ENCODE data around the gene TMCO6. TPM values are rescaled to one million over a fixed set of nuclear protein-coding genes. Genes with fewer than 3 reads are reported as not detected.
A peak's percentile ranks its signal among the peaks of the same experiment; 100 is the strongest.
"Not testable (repeated sequence)": the region's sequence is repeated elsewhere in the genome, so short reads cannot be mapped to it uniquely, and the experiment has no call there.

The TMCO6 gene
- polyA plus RNA-seq, 4 donors, result 10.2 to 23.4 (median 15.0) TPM

DNA sequence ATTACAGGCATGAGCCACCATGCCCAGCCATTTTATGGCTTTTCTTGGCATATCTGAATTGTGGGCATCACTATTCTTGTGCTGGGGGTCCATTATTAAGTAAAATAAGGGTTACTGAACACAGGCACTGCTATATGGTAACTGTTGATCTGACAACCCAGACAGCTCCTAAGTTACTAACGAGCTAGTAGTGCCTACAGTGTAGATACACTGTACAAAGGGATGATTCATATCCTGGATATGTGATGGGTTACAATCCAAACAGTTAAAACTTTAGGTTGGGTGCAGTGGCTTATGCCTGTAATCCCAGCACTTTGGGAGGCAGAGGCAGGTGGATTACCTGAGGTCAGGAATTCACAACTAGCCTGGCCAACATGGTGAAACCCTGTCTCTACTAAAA, 10.5 kb upstream of the TMCO6 start:
- no peak for DNase-seq (ENCODE audit: low read depth in 4 of 4, low spot score in 3 of 4)

DNA sequence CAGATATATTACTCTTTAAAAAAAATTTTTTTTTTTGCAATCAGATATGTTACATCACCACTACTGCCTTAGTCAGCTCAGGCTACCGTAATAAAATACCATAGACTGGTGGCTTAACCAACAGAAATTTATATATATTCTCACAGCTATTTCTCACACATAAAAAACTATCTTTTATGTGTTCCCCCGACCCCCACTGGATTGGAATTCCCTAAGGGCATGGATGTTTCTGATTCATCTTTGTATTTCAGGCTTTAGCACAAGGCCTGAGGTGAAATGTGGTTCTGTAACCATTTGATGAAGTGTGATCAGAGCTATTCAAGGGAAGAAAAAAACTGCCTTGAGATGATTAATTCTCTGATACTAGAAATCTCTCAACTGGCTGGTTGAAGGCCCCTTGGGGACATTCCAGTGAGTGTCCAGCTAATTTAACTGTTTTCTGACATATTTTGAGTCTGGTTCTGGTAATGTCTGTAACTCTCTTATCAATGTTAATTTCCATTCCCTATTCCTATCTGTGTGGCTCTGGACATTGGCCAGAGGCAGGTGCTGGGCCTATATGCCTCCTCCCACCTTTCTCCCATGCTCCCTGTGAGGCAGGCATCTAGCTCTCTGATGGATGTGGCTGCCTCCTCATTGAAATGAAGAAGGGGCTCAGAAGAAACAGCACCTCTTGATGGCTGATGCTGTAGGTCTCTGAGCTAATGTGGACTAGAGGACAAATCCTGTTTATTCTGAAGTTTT, 8.8 kb upstream of the TMCO6 start:
- DNase-seq (ENCODE audit: low read depth in 4 of 4, low spot score in 3 of 4), result no peak

DNA sequence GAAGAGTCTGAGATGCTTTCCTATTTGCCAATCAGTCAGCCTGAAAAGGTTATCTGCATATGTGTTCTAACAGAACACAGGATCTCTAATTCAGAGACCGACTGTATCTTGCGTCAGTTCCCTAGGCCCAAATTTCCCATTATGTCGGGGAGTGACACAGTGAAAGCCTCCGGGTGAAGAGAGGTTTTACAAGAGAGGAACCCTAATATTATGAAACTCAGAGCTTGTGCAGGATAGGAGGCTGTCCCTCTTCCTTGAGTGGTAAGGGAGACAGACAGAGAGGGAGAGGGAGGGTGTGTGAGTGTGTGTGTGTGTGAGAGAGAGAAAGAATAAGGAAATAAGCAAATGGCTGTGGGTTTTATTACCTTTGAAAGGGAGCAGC, 8.2 kb upstream of the TMCO6 start:
- no peak for DNase-seq (ENCODE audit: low read depth in 4 of 4, low spot score in 3 of 4)

DNA sequence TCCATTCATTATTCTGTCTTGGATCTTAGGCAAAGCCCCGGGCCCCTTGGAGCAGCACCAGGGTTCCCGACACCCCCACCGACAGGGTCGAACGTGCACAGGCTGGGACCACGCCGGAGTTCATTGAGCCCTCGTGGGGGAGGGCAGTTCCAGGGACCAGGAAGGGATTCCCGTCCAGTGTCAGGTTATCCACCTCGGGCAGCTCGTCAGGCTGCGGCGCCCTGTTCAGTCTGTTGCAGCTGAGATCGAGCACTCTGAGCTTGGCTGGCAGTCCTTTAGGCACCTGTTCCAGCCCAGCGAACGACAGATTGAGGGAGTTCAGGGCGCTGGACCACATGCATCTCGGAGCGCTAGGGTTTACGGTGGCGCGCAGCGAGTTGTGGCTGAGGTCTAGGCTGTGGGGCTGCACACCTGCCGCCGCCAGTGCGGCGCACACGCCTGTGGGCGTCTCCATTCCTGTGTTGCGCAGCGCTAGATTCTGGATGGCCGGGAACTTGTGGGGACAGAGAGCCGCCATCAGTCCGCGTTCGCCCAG, 7.4 kb upstream of the TMCO6 start:
- DNase-seq (ENCODE audit: low read depth in 4 of 4, low spot score in 3 of 4), result no peak

DNA sequence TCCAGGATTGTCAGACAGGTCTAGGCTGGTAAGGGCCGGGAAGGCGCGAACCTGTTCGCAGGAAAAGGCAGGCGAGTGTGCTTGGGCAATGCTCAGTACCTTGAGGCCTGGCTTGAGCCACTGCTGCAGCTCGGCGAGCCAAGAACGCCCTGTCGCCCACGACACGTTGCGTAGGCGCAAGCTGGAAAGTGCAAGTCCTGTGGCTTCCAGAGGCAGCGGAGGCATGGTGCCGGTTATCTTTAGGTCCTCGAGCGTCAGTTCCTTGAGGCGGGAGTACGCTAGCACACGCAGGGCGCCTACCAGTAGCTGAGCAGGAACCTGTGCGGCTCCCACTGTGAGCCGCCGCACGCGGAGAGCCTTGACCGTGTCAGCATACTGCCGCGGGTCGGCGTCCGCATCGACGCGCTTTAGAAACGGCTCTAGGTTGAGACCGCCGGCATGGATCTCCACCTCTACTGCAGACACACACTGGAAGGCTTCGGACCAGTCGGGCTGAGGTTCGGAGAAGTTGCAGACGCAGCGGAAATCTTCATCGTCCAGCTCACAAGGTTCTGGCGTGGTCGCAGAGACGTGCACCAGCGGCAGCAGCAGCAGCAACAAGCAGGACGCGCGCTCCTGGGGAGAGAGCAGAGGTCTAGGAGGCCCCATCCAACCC, 6.8 kb upstream of the TMCO6 start:
- DNase-seq (ENCODE audit: low read depth in 4 of 4, low spot score in 3 of 4), result peak in 1 of 4 donors; percentile 12

DNA sequence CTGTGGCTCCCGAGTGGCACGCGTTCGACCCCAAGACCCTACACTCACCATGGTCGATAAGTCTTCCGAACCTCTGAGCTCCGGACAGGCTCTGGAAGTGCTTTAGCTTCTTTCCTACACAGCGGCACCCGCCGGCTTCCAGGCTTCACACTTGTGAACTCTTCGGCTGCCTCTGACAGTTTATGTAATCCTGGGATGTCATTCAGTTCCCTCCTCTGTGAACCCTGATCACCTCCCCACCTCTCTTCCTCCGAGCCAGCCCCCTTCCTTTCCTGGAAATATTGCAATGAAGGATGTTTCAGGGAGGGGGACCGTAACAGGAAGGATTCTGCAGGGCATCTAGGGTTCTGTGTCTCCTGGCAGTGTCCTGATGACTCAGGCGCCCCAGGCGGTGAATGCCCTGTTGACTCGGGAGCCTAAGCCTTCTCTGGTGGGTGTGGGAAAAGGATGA, 6.2 kb upstream of the TMCO6 start, which contains the start of gene CD14:
Gene CD14, minus strand, starts transcription at position 155 of the 451 bp plus-strand sequence. Its CDS starts 104 bp downstream, at position 51.
- DNase-seq (ENCODE audit: low read depth in 4 of 4, low spot score in 3 of 4), result no peak

DNA sequence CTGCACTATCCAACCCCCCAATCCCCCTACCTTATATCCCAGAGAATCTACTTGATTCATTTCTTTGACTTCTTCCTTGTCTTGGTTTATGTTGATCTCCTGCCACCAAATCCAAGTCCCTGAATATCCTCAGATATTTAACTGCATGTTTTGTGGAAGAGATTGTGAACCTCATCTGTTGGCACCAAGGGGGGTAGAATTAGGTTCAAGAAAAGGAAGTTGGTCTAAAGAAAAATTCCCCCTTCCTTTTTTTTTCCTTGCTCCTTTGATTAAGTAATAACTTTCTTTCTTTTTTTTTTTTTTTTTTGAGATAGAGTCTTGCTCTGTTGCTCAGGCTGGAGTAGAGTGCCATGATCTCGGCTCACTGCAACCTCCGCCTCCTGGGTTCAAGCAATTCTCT, 5.8 kb upstream of the TMCO6 start:
- no peak for DNase-seq (ENCODE audit: low read depth in 4 of 4, low spot score in 3 of 4)

DNA sequence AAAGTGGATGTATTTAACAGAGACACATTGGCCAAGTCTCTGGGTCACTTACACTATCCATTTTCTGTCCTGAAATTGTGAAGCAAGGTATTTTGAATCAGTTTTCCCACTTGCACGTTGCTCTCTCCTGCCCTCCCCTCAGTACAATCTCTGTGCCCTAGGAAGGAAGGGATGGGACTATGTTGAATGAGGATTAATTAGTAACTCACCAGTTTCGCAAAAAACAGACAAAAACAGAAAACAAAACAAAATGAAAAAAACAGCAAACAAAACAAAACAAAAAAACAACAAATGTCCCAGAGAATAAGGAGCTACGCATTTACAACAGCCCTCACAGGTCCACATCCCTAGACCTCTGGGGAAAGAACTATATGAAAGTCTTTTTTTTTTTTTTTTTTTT, 5.1 kb upstream of the TMCO6 start:
- DNase-seq (ENCODE audit: low read depth in 4 of 4, low spot score in 3 of 4), result no peak

DNA sequence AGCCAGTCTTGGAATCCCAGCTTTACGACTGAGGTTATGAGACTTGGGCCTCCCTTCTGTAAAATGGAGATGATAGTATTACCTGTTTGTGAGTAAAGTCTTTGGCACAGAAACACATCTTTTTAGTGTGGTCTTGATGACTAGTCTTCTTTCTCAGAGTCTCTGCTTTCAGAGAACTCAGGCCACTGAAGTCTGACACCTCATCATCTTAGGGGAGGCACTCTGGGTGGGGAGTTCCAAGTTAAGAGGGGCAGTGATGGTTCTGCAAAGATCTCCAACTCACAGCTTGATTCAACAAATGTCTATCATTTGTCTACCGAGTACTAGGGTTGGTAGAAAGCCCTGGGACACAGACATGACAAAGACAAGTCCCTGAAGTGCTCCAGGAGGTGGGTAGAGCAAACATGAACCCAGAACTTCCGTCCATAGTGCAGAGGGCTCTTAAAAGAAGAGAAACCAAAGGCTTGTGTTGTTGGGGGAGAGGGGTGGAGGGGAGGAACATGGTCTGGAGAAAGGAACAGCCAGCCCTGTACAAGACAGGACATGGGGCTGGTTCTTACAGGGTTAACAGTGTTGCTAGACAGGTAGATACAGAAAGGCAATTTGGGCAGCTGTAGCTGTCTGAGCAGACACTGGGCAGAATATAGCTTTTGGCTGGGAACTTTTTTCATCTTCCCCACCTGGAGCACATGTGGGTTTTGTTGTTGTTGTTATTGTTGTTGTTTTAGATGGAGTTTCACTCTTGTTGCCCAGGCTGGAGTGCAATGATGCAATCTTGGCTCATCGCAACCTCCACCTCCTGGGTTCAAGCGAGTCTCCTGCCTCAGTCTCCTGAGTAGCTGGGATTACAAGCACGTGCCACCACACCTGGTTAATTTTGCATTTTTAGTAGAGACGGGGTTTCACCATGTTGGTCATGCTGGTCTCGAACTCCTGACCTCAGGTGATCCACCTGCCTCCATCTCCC, 3.7 kb upstream of the TMCO6 start:
- no peak for DNase-seq (ENCODE audit: low read depth in 4 of 4, low spot score in 3 of 4)

DNA sequence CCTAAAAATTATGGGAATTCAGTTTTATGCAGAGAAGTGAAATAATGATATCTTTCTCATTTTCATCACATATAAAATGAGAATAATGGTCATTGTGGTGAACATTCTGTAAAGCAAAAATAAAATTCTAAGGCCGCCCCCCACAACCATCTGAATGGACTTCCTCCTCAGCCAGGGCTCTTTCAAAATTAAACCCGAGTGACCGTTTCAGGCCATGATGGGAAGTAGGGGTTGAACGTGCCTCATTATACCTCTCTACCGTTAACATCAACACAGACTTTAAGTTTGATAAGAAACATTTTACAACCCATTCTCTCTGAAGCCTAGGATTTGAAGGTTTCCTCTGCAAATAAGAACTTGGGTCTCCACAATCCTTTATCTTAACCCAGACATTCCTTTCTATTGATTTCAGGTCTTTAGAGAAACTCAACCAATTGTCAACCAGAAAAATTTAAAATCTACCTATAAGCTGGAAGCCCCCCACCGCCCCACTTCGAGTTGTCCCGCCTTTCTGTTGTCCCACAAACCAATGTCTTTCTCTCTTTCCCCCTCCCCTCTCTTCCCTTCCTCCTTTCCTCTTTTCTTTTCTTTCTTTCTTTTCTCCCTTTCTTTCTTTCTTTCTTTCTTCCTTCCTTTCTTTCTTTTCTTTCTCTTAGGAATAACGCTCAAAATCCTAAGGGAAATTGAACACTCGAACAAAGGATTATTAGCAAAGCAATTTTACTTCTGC, 1.7 kb upstream of the TMCO6 start:
- DNase-seq (ENCODE audit: low read depth in 4 of 4, low spot score in 3 of 4), result no peak

DNA sequence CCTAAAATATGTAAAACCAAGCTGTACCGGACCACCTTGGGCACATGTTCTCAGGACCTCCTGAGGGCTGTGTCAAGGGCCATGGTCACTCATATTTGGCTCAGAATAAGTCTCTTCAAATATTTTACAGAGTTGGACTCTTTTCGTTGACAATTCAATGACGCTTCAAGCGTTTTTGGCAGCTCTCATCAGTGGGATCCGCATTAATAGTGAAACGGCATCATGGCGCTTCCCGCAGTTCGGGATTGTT, 428 bp upstream of the TMCO6 start:
- DNase-seq (ENCODE audit: low read depth in 4 of 4, low spot score in 3 of 4), result not testable (repeated sequence)

DNA sequence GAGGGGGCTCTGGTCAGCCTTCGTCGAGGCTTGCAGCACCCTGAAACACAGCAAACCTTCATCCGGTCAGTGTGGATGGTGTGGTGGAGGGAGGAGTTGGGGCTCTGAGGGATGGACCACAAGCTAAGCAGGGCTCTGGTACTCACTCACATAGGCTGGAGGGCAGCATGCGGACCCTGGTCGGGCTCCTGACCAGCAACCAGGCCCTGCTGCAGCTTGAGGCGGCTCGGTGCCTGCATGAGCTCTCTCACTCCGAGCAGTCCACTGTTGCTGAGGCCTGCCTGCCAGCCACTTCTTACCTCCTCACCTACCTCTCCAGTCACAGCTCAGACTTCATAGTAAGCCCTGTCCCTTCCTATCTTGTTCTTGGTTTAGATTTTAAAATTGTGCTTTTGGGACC, 2.5 kb downstream of the TMCO6 start:
- DNase-seq (ENCODE audit: low read depth in 4 of 4, low spot score in 3 of 4), result no peak

DNA sequence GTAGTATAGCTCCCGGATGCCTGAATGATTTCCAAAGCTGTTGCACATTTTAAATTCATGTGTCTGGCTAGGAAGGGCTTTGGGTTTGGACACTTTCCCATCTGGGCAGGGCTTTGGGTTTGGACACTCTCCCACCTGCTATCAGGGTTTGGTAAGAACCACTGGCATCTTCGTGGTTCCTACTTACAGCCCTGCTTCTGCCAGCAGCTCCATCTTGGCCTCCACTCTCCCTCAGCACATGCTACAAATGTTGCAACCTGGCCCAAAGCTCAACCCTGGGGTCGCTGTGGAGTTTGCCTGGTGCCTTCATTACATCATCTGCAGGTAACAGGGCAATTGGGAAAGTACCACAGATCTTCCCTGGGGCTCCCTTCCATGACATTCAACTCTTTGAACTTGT, 3.5 kb downstream of the TMCO6 start:
- no peak for DNase-seq (ENCODE audit: low read depth in 4 of 4, low spot score in 3 of 4)

DNA sequence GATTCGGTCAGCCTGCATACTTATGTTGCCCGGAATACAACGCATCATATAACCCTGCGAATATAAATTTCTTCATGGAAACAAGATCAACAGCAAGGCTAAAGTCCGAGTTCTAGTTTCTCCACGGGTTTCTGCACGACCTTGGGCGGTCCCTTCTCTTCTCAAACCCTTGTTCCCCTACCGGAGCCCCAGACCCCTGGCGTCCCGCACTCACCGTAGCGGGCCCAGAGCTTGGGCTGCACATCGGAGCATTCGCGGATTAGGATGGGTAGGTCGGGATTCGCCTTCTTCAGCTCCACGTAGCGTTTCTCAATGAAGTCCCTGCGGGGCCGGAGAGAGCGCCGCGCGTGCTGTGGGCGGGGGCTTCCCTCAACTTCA, 7.8 kb downstream of the TMCO6 start:
- DNase-seq (ENCODE audit: low read depth in 4 of 4, low spot score in 3 of 4), result no peak

DNA sequence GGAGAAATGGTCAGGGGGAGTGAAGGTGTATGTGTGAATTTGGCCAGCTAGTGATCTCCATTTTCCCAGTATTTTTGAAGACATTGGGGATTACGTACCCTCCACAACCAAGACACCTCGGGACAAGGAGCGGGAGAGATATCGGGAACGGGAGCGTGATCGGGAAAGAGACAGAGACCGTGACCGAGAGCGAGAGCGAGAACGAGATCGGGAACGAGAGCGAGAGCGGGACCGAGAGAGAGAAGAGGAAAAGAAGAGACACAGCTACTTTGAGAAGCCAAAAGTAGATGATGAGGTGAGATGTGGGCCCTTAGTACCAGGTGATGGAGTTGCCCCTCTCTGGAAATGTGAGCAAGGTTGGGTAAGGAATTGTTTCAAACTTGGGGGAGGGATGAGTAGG, 19.6 kb downstream of the TMCO6 start:
- DNase-seq (ENCODE audit: low read depth in 4 of 4, low spot score in 3 of 4), result no peak

DNA sequence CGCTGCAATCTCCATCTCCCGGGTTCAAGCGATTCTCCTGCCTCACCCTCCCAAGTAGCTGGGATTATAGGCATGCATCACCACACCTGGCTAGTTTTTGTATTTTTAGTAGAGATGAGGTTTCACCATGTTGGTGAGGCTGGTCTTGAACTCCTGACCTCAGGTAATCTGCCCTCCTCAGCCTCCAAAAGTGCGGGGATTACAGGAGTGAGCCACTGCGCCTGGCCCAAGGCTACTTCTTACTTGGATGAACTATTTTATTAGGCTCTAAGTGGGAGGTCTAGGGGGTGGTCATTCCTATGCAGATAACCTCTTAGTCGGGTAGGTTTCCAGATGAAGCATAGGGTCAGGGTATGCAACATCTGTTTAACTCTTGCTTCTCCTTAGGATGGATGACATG, 21.1 kb downstream of the TMCO6 start:
- DNase-seq (ENCODE audit: low read depth in 4 of 4, low spot score in 3 of 4), result not testable (repeated sequence)

DNA sequence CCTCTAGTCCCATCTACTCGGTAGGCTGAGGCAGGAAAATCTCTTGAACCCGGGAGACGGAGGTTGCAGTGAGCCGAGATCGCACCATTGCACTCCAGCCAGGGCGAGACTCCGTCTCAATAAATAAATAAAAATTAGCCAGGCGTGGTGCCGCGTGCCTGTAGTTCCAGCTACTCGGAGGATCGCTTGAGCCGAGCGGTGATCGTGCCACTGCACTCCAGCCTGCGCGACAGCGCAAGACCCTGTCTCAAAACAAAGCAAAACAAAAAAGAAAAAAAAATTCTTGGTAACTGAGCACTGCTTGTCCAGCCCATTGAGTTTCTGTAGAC, 24.7 kb downstream of the TMCO6 start:
- DNase-seq (ENCODE audit: low read depth in 4 of 4, low spot score in 3 of 4), result peak in 1 of 4 donors; percentile 18

DNA sequence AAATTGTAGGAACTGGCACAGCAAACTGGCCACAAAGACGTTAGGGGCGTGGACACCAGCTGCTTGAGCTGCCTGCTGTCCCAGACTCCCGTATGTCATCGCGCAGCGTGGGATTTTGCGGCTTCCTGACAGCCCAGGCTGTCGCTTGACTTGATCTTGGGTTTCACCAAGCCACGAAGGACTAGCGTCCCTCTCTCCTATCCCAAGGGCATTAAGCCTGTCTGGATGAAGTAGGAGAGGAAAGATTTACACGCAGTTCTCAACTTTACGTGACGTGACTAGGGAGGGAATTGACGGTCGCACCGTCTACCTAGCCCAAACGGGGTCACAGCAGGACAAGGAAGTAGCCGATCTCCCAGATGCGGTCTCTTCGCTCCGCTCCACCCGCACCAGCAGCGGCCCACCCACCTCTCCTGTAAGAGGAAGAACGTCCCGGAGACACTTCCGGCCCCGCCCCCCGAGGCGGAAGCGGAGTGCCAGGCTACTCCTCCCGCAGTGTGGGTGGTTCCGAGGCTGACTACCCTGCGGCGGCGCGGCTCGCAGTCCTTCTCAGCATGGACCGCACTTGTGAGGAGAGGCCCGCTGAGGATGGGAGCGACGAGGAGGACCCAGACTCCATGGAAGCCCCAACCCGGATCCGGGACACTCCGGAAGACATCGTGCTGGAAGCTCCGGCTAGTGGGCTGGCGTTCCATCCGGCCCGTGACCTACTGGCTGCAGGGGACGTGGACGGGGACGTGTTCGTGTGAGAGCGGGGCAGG, 25.3 kb downstream of the TMCO6 start, which contains the start of gene WDR55:
Gene WDR55, plus strand, starts transcription at position 546 of the 761 bp plus-strand sequence. Its CDS starts 9 bp downstream, at position 555.
- peak; percentile 70 to 81 (median 78) for DNase-seq (ENCODE audit: low read depth in 4 of 4, low spot score in 3 of 4)

DNA sequence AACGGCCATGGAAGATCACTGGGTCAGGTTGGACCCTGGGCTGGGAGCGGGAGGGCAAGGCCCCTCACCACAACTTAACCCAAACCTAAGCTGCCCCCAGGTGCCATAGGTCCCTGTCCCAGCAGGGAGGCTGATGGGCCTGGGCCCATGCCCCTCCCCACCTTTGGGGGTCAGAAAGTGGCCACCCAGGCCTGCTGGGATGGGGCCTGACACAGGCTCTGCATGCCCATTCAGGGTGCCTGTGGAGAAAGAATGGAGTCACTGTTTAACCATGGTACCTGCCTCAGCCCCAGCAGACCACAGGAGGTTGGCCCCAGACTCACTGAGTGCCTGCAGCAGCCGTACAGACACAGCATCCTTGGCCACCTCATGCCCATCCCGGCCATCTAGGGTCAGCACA, 31.8 kb downstream of the TMCO6 start:
- not testable (repeated sequence) for DNase-seq (ENCODE audit: low read depth in 4 of 4, low spot score in 3 of 4)
